H9 (cell line): Measurements from ENCODE around the gene YOD1. TPM values are rescaled to one million over a fixed set of nuclear protein-coding genes. Genes with fewer than 3 reads are reported as not detected.

Source experiments
- DNase-seq: peaks from one replicate; pipeline ENCODE4 v3.0.0-alpha.2; 2017
- H2AFZ ChIP-seq: one replicate; pipeline ENCODE4 v1.6.1; 2013; ENCODE audit warnings: mild to moderate bottlenecking, low read length, control low read depth, moderate library complexity
- H2AK5ac ChIP-seq: 2 replicates; pipeline ENCODE4 v1.6.1; 2013; ENCODE audit warnings: low read length, control low read depth, mixed read lengths; ENCODE audit not compliant: insufficient read length
- H2BK120ac ChIP-seq: one replicate; pipeline ENCODE4 v1.6.1; 2013; ENCODE audit warnings: low read depth, mild to moderate bottlenecking, low read length, control low read depth, inconsistent platforms; ENCODE audit not compliant: poor library complexity, severe bottlenecking
- H2BK12ac ChIP-seq: 2 replicates; pipeline ENCODE4 v1.6.1; 2013; ENCODE audit warnings: low read length, control low read depth, mixed read lengths, low read depth; ENCODE audit not compliant: insufficient read length
- H2BK15ac ChIP-seq: 2 replicates; pipeline ENCODE4 v1.6.1; 2013; ENCODE audit warnings: low read depth, low read length, control low read depth
- H2BK20ac ChIP-seq: one replicate; pipeline ENCODE4 v1.6.1; 2013; ENCODE audit warnings: low read depth, mild to moderate bottlenecking, low read length, control low read depth, inconsistent platforms; ENCODE audit not compliant: poor library complexity, severe bottlenecking
- H2BK5ac ChIP-seq: 2 replicates; pipeline ENCODE4 v1.6.1; 2013; ENCODE audit warnings: low read length, control low read depth, mixed read lengths; ENCODE audit not compliant: insufficient read length
- H3K14ac ChIP-seq: 2 replicates; pipeline ENCODE4 v1.6.1; 2013; ENCODE audit warnings: low read length, control low read depth; ENCODE audit not compliant: insufficient read depth
- H3K18ac ChIP-seq: 2 replicates; pipeline ENCODE4 v1.6.1; 2013; ENCODE audit warnings: low read depth, mild to moderate bottlenecking, mixed read lengths, low read length, control low read depth; ENCODE audit not compliant: insufficient read length
- H3K23ac ChIP-seq: 2 replicates; pipeline ENCODE4 v1.6.1; 2013; ENCODE audit warnings: low read length, control low read depth, mixed read lengths, low read depth; ENCODE audit not compliant: insufficient read length
- H3K23me2 ChIP-seq: 2 replicates; pipeline ENCODE4 v1.6.1; 2013; ENCODE audit warnings: low read depth, mild to moderate bottlenecking, mixed read lengths, low read length, control low read depth; ENCODE audit not compliant: insufficient read length, poor library complexity, severe bottlenecking
- H3K27ac ChIP-seq: 2 replicates; pipeline ENCODE4 v1.5.1; 2013; ENCODE audit warnings: low read length, control low read depth, mixed read lengths, low read depth; ENCODE audit not compliant: insufficient read length
- H3K27me3 ChIP-seq: 2 replicates; pipeline ENCODE4 v1.6.1; 2013; ENCODE audit warnings: low read length, control low read depth, inconsistent platforms; ENCODE audit not compliant: insufficient read depth
- H3K4ac ChIP-seq: 2 replicates; pipeline ENCODE4 v1.6.1; 2013; ENCODE audit warnings: low read depth, mild to moderate bottlenecking, control low read depth, inconsistent platforms, low read length, moderate library complexity
- H3K4me1 ChIP-seq: 2 replicates; pipeline ENCODE4 v1.6.1; 2013; ENCODE audit warnings: low read length, control low read depth, inconsistent platforms; ENCODE audit not compliant: insufficient read depth
- H3K4me2 ChIP-seq: 2 replicates; pipeline ENCODE4 v1.6.1; 2013; ENCODE audit warnings: low read length, control low read depth, mixed read lengths; ENCODE audit not compliant: insufficient read length, insufficient read depth
- H3K56ac ChIP-seq: 2 replicates; pipeline ENCODE4 v1.6.1; 2013; ENCODE audit warnings: low read depth, mild to moderate bottlenecking, mixed read lengths, low read length, control low read depth; ENCODE audit not compliant: insufficient read length
- H3K79me1 ChIP-seq: 2 replicates; pipeline ENCODE4 v1.6.1; 2013; ENCODE audit warnings: low read depth, mild to moderate bottlenecking, moderate library complexity, low read length, control low read depth, inconsistent platforms; ENCODE audit not compliant: insufficient read depth, poor library complexity, severe bottlenecking
- H3K79me2 ChIP-seq: 2 replicates; pipeline ENCODE4 v1.6.1; 2013; ENCODE audit warnings: low read length, control low read depth, inconsistent platforms; ENCODE audit not compliant: insufficient read depth
- H3K9ac ChIP-seq: 2 replicates; pipeline ENCODE4 v1.6.1; 2013; ENCODE audit warnings: low read length, control low read depth, mixed read lengths; ENCODE audit not compliant: insufficient read length; ENCODE audit errors: extremely low read depth
- H3K9me3 ChIP-seq: one replicate; pipeline ENCODE4 v1.6.1; 2013; ENCODE audit warnings: low read depth, low read length, inconsistent platforms; ENCODE audit not compliant: control insufficient read depth
- H3T11ph ChIP-seq: one replicate; pipeline ENCODE4 v1.6.1; 2013; ENCODE audit warnings: mild to moderate bottlenecking, low read length, control low read depth, inconsistent platforms
- H4K20me1 ChIP-seq: one replicate; pipeline ENCODE4 v1.6.1; 2013; ENCODE audit not compliant: control insufficient read depth, insufficient read length, insufficient read depth
- H4K5ac ChIP-seq: 2 replicates; pipeline ENCODE4 v1.6.1; 2013; ENCODE audit warnings: low read depth, mild to moderate bottlenecking, mixed read lengths, low read length, control low read depth; ENCODE audit not compliant: insufficient read length
- H4K8ac ChIP-seq: replicated peaks from 2 replicates; pipeline ENCODE4 v1.6.1; 2013; ENCODE audit warnings: low read length, control low read depth, mixed read lengths, low read depth; ENCODE audit not compliant: insufficient read length
- H4K91ac ChIP-seq: 2 replicates; pipeline ENCODE4 v1.6.1; 2013; ENCODE audit warnings: low read depth, mild to moderate bottlenecking, moderate library complexity, mixed read lengths, low read length, control low read depth; ENCODE audit not compliant: insufficient read length
- H3K27ac Mint-ChIP-seq, 3 experiments: 2 replicates in 2 of 3; 3 replicates in 1 of 3; pipeline ENCODE4 v1.8.0; 2020 to 2021; ENCODE audit warnings: mixed read lengths in 3 of 3, mild to moderate bottlenecking in 1 of 3, moderate library complexity in 1 of 3
- H3K27me3 Mint-ChIP-seq: 2 replicates; pipeline ENCODE4 v1.8.0; 2021; ENCODE audit warnings: low read depth, mild to moderate bottlenecking, moderate library complexity, mixed read lengths
- H3K36me3 Mint-ChIP-seq, 3 experiments: 2 replicates in 2 of 3; 3 replicates in 1 of 3; pipeline ENCODE4 v1.8.0; 2020 to 2021; ENCODE audit warnings: low read depth in 3 of 3, mixed read lengths in 3 of 3; ENCODE audit not compliant: insufficient read depth in 1 of 3
- H3K4me1 Mint-ChIP-seq, 2 experiments: 2 replicates each; pipeline ENCODE4 v1.8.0; 2020; ENCODE audit warnings: mixed read lengths in 2 of 2
- H3K4me3 Mint-ChIP-seq, 2 experiments: 2 replicates in 1 of 2; 3 replicates in 1 of 2; pipeline ENCODE4 v1.8.0; 2020 to 2021; ENCODE audit warnings: mild to moderate bottlenecking in 2 of 2, mixed read lengths in 2 of 2, moderate library complexity in 1 of 2
- H3K9me3 Mint-ChIP-seq, 2 experiments: 2 replicates in 1 of 2; 3 replicates in 1 of 2; pipeline ENCODE4 v1.8.0; 2020; ENCODE audit warnings: mild to moderate bottlenecking in 2 of 2, mixed read lengths in 2 of 2, moderate library complexity in 1 of 2
- CTCF ChIP-seq: fragments of 200-600 bp; sonication (generic); conservative IDR thresholded peaks from 3 replicates; pipeline ENCODE4 v1.8.0; 2021; ENCODE audit warnings: antibody characterized with exemption, mild to moderate bottlenecking
- WGBS: extraction: QIAGEN DNeasy Blood & Tissue Kit; methylation state at CpG from one replicate; pipeline ENCODE4 v1.1.7; 2013; ENCODE audit warnings: missing lambda C conversion rate, low lambda C conversion rate, mixed read lengths; ENCODE audit not compliant: insufficient read length; ENCODE audit errors: extremely low coverage; 5-methylcytosine and 5-hydroxymethylcytosine counted together
- total RNA-seq: library from RNA; stranded (reverse); gene quantifications from 2 replicates; pipeline ENCODE4 v1.2.1, GENCODE V29; 2021

Gene YOD1
- total RNA-seq, 1 experiment from 2014 or later, result 8.6 TPM

GRCh38 chr1:207020709-207021107 is 30.3 kb downstream of the YOD1 start:
- no peak overlapping the region for H2BK12ac ChIP-seq
- H3K79me1 ChIP-seq, result no peaks in the 10 kb centered on the region
- Mint-ChIP-seq H3K4me3 (no peak overlapping the region), H3K36me3 (peaks cover 0 to 2% (median 0%) of the 10 kb centered on the region in 3 experiments; a peak in 1 of 7 replicates), H3K9me3 (no peaks in the 10 kb centered on the region), H3K27ac (peak overlapping the region in 1 of 3 experiments; percentile 59; a peak in 1 of 7 replicates), H3K27me3 (peaks cover 16% of the 10 kb centered on the region), H3K4me1 (peaks cover 12% of the 10 kb centered on the region in 2 experiments)
- no peak overlapping the region for H3K27ac ChIP-seq
- no peaks in the 10 kb centered on the region for H3K27me3 ChIP-seq
- no peaks in the 10 kb centered on the region for H3K23me2 ChIP-seq
- no peak overlapping the region for H4K5ac ChIP-seq
- H3K4me2 ChIP-seq, result no peak overlapping the region
- H3K4me1 ChIP-seq, result peaks cover 3% of the 10 kb centered on the region; the same call in 1 of the 2 replicates
- no CpG with 5 or more reads among the region's 4 CpGs for WGBS
- no peak overlapping the region for H3K18ac ChIP-seq
- H2BK20ac ChIP-seq, result no peak overlapping the region
- TF ChIP-seq CTCF, result no peak
- H2AK5ac ChIP-seq, result no peak overlapping the region
- no peak overlapping the region for H3K14ac ChIP-seq
- H3K4ac ChIP-seq, result no peak overlapping the region
- no peaks in the 10 kb centered on the region for H3K9me3 ChIP-seq
- H4K20me1 ChIP-seq, result no peaks in the 10 kb centered on the region
- H4K8ac ChIP-seq, result no peak overlapping the region
- no peak overlapping the region for H3K9ac ChIP-seq
- no peak overlapping the region for H2BK5ac ChIP-seq
- H3K23ac ChIP-seq, result no peak overlapping the region
- no peak for DNase-seq
- no peak overlapping the region for H4K91ac ChIP-seq
- H2BK15ac ChIP-seq, result no peak overlapping the region
- H3K79me2 ChIP-seq, result no peaks in the 10 kb centered on the region
- no peak overlapping the region for H3K56ac ChIP-seq
- no peak overlapping the region for H2BK120ac ChIP-seq
- H3T11ph ChIP-seq, result no peak overlapping the region
- H2AFZ ChIP-seq, result no peak overlapping the region
